Measurements from ENCODE around the gene CFAP61. TPM values are rescaled to one million over a fixed set of nuclear protein-coding genes. Genes with fewer than 3 reads are reported as not detected.

The CFAP61 gene
- total RNA-seq, 1 experiment from 2014 or later, result 0.61 TPM

DNA sequence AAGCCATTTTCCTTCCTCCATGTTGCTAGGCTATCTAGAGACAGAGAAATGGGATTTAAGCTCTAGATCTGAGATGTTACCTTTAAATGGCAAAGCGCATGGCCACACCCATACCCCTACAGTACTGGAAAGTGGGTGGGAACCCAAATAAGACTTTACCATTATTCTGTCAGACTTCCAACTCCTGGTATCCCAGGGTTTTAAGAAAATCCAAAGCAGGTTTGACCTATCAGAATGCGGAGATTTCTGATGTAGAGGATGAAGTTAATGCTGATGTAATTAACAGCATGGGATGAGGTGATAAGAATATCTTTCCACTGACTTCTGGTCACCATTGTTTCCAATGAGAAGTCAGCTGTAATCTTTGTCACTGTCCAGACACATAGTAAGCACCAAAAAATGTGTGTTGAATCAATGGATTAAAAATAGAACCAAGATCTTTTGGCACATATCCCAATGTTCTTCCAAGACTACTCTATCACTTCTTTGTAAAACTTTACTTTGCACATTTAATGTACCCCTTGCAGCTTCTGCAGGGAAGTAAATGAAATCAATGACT, 174.8 kb downstream of the CFAP61 start:
- TF ChIP-seq ZNF317 (CRISPR knock-in tag; IDR thresholded peaks at IDR 0.05; ENCODE audit: borderline replicate concordance, low read depth) (peak; percentile 90), GABPB1 (CRISPR knock-in tag; IDR thresholded peaks at IDR 0.05) (no peak), OVOL2 (CRISPR knock-in tag; IDR thresholded peaks at IDR 0.05; ENCODE audit: borderline replicate concordance) (no peak), GTF2I (CRISPR knock-in tag; conservative IDR thresholded peaks at IDR 0.05) (no peak)
- no peak for DNase-seq (ENCODE audit: low spot score)
- ATAC-seq, result no peak
- ChIA-PET POLR2A (no interaction called here), CTCF (interaction anchor here (2.3 kb wide), 1 partner anchor 10 kb away, joined by 5 read pairs; no protein-coding TSS in a partner anchor)
- Mint-ChIP-seq H3K4me1 (peaks cover 13% of the 10 kb centered on the region), H3K9me3 (peaks cover 18% of the 10 kb centered on the region), H3K27ac (no peak overlapping the region), H3K27me3 (ENCODE audit: low read depth) (0 out of 2 replicates have a peak, but pooled peaks cover 3% of the 10 kb centered on the region), H3K36me3 (0 out of 2 replicates have a peak, but pooled peaks cover 2% of the 10 kb centered on the region), H3K4me3 (no peak overlapping the region)

DNA sequence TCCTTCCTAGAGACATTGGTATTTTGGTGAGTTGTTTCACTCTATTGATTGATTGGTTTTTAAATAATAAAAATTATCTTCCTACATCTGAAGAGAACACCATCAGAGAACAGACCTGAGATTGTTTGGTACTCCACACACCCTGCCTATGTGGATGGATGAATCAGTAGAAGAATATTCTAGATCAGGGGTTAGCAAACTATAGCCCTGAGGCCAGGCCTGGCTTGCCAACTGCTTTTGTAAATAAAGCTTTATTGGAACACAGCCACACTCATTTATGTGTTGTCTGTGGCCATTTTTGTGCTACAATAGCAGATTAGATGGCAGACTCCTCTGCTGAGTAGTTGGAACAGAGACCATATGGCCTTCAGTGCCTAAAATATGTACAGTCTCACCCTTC, 176.0 kb downstream of the CFAP61 start:
- CTCF ChIA-PET, result interaction anchor here (2.3 kb wide), 1 partner anchor 9 kb away, joined by 5 read pairs; no protein-coding TSS in a partner anchor
- POLR2A ChIA-PET, result no interaction called here
- TF ChIP-seq ZNF317 (CRISPR knock-in tag; IDR thresholded peaks at IDR 0.05; ENCODE audit: borderline replicate concordance, low read depth), result no peak

DNA sequence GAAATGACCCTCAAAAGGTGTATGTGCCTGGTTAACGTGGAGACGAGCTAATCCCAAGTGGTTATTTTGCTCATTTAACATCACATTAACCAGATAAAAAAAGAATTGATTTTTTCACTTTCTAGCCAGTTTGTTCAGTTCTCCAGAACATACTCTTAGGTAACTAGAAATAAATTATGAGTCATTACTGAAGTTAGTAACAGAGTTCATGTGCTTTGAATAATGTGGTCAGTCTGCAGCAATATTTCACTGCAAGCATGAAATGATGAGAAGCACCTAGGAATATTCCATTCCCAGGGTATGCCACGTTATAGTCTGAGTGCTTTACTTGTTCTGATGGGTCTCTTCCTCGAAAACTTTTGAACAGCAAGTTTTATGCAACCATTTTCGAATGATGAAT, 177.3 kb downstream of the CFAP61 start:
- Mint-ChIP-seq H3K4me1 (peaks cover 18% of the 10 kb centered on the region), H3K27ac (no peak overlapping the region), H3K9me3 (peaks cover 18% of the 10 kb centered on the region), H3K36me3 (0 out of 2 replicates have a peak, but pooled peaks cover 2% of the 10 kb centered on the region), H3K4me3 (no peak overlapping the region), H3K27me3 (ENCODE audit: low read depth) (0 out of 2 replicates have a peak, but pooled peaks cover 3% of the 10 kb centered on the region)
- DNase-seq (ENCODE audit: low spot score) (no peak), ATAC-seq (no peak)
- ChIA-PET CTCF (no interaction called here), POLR2A (no interaction called here)
- TF ChIP-seq, protein P1, sequence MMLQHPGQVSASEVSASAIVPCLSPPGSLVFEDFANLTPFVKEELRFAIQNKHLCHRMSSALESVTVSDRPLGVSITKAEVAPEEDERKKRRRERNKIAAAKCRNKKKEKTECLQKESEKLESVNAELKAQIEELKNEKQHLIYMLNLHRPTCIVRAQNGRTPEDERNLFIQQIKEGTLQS (CRISPR knock-in tag; conservative IDR thresholded peaks at IDR 0.05), result no peak
- TF ChIP-seq, protein P2, sequence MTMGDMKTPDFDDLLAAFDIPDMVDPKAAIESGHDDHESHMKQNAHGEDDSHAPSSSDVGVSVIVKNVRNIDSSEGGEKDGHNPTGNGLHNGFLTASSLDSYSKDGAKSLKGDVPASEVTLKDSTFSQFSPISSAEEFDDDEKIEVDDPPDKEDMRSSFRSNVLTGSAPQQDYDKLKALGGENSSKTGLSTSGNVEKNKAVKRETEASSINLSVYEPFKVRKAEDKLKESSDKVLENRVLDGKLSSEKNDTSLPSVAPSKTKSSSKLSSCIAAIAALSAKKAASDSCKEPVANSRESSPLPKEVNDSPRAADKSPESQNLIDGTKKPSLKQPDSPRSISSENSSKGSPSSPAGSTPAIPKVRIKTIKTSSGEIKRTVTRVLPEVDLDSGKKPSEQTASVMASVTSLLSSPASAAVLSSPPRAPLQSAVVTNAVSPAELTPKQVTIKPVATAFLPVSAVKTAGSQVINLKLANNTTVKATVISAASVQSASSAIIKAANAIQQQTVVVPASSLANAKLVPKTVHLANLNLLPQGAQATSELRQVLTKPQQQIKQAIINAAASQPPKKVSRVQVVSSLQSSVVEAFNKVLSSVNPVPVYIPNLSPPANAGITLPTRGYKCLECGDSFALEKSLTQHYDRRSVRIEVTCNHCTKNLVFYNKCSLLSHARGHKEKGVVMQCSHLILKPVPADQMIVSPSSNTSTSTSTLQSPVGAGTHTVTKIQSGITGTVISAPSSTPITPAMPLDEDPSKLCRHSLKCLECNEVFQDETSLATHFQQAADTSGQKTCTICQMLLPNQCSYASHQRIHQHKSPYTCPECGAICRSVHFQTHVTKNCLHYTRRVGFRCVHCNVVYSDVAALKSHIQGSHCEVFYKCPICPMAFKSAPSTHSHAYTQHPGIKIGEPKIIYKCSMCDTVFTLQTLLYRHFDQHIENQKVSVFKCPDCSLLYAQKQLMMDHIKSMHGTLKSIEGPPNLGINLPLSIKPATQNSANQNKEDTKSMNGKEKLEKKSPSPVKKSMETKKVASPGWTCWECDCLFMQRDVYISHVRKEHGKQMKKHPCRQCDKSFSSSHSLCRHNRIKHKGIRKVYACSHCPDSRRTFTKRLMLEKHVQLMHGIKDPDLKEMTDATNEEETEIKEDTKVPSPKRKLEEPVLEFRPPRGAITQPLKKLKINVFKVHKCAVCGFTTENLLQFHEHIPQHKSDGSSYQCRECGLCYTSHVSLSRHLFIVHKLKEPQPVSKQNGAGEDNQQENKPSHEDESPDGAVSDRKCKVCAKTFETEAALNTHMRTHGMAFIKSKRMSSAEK (CRISPR knock-in tag; IDR thresholded peaks at IDR 0.05; ENCODE audit: borderline replicate concordance), result no peak
- TF ChIP-seq SP1 (CRISPR knock-in tag; conservative IDR thresholded peaks at IDR 0.05) (no peak), ZNF219 (CRISPR knock-in tag; IDR thresholded peaks at IDR 0.05; ENCODE audit: borderline replicate concordance) (no peak), NFATC4 (CRISPR knock-in tag; IDR thresholded peaks at IDR 0.05) (no peak), ZNF121 (CRISPR knock-in tag; IDR thresholded peaks at IDR 0.05) (no peak), ATF1 (CRISPR knock-in tag; IDR thresholded peaks at IDR 0.05) (no peak), TP53 (CRISPR knock-in tag; IDR thresholded peaks at IDR 0.05) (no peak), NFE2L1 (CRISPR knock-in tag; IDR thresholded peaks at IDR 0.05) (no peak), HMGA2 (CRISPR knock-in tag; IDR thresholded peaks at IDR 0.05) (no peak), ELF4 (CRISPR knock-in tag; IDR thresholded peaks at IDR 0.05; ENCODE audit: low read depth) (no peak), NR2C2 (CRISPR knock-in tag; IDR thresholded peaks at IDR 0.05) (no peak), ZNF263 (CRISPR knock-in tag; IDR thresholded peaks at IDR 0.05; ENCODE audit: low read depth) (no peak), MXD4 (CRISPR knock-in tag; IDR thresholded peaks at IDR 0.05; ENCODE audit: borderline replicate concordance) (no peak)
- TF ChIP-seq, protein P3, sequence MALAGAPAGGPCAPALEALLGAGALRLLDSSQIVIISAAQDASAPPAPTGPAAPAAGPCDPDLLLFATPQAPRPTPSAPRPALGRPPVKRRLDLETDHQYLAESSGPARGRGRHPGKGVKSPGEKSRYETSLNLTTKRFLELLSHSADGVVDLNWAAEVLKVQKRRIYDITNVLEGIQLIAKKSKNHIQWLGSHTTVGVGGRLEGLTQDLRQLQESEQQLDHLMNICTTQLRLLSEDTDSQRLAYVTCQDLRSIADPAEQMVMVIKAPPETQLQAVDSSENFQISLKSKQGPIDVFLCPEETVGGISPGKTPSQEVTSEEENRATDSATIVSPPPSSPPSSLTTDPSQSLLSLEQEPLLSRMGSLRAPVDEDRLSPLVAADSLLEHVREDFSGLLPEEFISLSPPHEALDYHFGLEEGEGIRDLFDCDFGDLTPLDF (CRISPR knock-in tag; IDR thresholded peaks at IDR 0.05), result no peak
- TF ChIP-seq, protein P4, sequence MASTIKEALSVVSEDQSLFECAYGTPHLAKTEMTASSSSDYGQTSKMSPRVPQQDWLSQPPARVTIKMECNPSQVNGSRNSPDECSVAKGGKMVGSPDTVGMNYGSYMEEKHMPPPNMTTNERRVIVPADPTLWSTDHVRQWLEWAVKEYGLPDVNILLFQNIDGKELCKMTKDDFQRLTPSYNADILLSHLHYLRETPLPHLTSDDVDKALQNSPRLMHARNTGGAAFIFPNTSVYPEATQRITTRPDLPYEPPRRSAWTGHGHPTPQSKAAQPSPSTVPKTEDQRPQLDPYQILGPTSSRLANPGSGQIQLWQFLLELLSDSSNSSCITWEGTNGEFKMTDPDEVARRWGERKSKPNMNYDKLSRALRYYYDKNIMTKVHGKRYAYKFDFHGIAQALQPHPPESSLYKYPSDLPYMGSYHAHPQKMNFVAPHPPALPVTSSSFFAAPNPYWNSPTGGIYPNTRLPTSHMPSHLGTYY (CRISPR knock-in tag; IDR thresholded peaks at IDR 0.05), result no peak

More for the DNA sequence above, 176.0 kb downstream of the CFAP61 start:
- no peak for DNase-seq (ENCODE audit: low spot score)
- Mint-ChIP-seq H3K27ac (no peak overlapping the region), H3K27me3 (ENCODE audit: low read depth) (0 out of 2 replicates have a peak, but pooled peaks cover 3% of the 10 kb centered on the region), H3K4me3 (no peak overlapping the region), H3K4me1 (peaks cover 13% of the 10 kb centered on the region), H3K9me3 (peaks cover 18% of the 10 kb centered on the region), H3K36me3 (0 out of 2 replicates have a peak, but pooled peaks cover 2% of the 10 kb centered on the region)
- ATAC-seq, result no peak
